ENCODE results near the gene FKBP9. TPM values are rescaled to one million over a fixed set of nuclear protein-coding genes. Genes with fewer than 3 reads are reported as not detected.

Gene FKBP9
- total and polyA plus RNA-seq, 2 experiments from 2014 or later, result 88.8 to 109 TPM

Small RNA genes within 50 kb of the gene (small RNA-seq; reads per million reads assigned to genes)
- gene AC083863.1 (not detected), gene RN7SL505P (not detected), gene RNU6-388P (not detected), gene RPS29P14 (not detected)

Other genes starting within 250 kb of the FKBP9 start
- 49.7 and 67.8 TPM in 2 replicates for gene KBTBD2, start 65.7 kb upstream of the FKBP9 start, total RNA-seq
- gene KBTBD2, start 65.7 kb upstream of the FKBP9 start, polyA plus RNA-seq, result 22.1 and 23.7 TPM in 2 replicates
- gene NT5C3A, start 105.3 kb downstream of the FKBP9 start, total RNA-seq, result 38.0 and 39.2 TPM in 2 replicates
- 18.8 and 21.2 TPM in 2 replicates for gene NT5C3A, start 105.3 kb downstream of the FKBP9 start, polyA plus RNA-seq
- 7.9 and 12.5 TPM in 2 replicates for gene RP9, start 152.0 kb downstream of the FKBP9 start, total RNA-seq
- 18.0 and 18.7 TPM in 2 replicates for gene RP9, start 152.0 kb downstream of the FKBP9 start, polyA plus RNA-seq
- 12.3 and 13.1 TPM in 2 replicates for gene BBS9, start 172.1 kb downstream of the FKBP9 start, total RNA-seq
- 10.1 and 10.5 TPM in 2 replicates for gene BBS9, start 172.1 kb downstream of the FKBP9 start, polyA plus RNA-seq

Data from hepatocyte (in vitro differentiated cells).